GM18867 (cell line): ENCODE results near the gene CCDC106.
A peak's percentile ranks its signal among the peaks of the same experiment; 100 is the strongest.

ENCODE experiments used
- ATAC-seq: cut with Tn5 transposase; IDR thresholded peaks from one replicate; pipeline ENCODE4 v1.9.1; 2021; ENCODE audit warnings: mild to moderate bottlenecking, moderate library complexity; ENCODE audit not compliant: unreplicated experiment

Gene CCDC106

GRCh38 chr19:55613930-55614710 is 33.9 kb upstream of the CCDC106 start:
- ATAC-seq: no peak

GRCh38 chr19:55614711-55615542 is 33.1 kb upstream of the CCDC106 start:
- ATAC-seq: no peak

GRCh38 chr19:55615543-55616394 is 32.2 kb upstream of the CCDC106 start:
- no peak for ATAC-seq

GRCh38 chr19:55616395-55616875 is 31.6 kb upstream of the CCDC106 start:
- no peak for ATAC-seq

GRCh38 chr19:55617426-55617825 is 30.6 kb upstream of the CCDC106 start:
- ATAC-seq: no peak

GRCh38 chr19:55618426-55618825 is 29.6 kb upstream of the CCDC106 start:
- no peak for ATAC-seq

GRCh38 chr19:55619286-55619685 is 28.7 kb upstream of the CCDC106 start:
- no peak for ATAC-seq

GRCh38 chr19:55620410-55621204 is 27.4 kb upstream of the CCDC106 start:
- ATAC-seq: no peak

GRCh38 chr19:55621205-55621672 is 26.8 kb upstream of the CCDC106 start:
- no peak for ATAC-seq

- no peak for ATAC-seq
Observed at GRCh38 chr19:55621673-55622231, 26.3 kb upstream of the CCDC106 start.

GRCh38 chr19:55622242-55622969 is 25.6 kb upstream of the CCDC106 start:
- no peak for ATAC-seq

GRCh38 chr19:55623130-55623529 is 24.9 kb upstream of the CCDC106 start:
- no peak for ATAC-seq

- ATAC-seq: no peak
Observed at GRCh38 chr19:55623561-55623960, 24.5 kb upstream of the CCDC106 start.

- peak; percentile 53 for ATAC-seq
Observed at GRCh38 chr19:55624109-55625003, 23.7 kb upstream of the CCDC106 start, which contains the start of gene ZNF784. TSS of gene ZNF784 (minus strand) at chr19:55624566. CDS start at chr19:55624561, 5 bp downstream.

- ATAC-seq: no peak
Observed at GRCh38 chr19:55625004-55625326, 23.0 kb upstream of the CCDC106 start.

GRCh38 chr19:55626350-55626749 is 21.7 kb upstream of the CCDC106 start:
- no peak for ATAC-seq

GRCh38 chr19:55632463-55632834 is 15.6 kb upstream of the CCDC106 start:
- peak; percentile 38 for ATAC-seq

GRCh38 chr19:55633861-55634260 is 14.2 kb upstream of the CCDC106 start:
- ATAC-seq: no peak
